Measurements from ENCODE around the gene SRP54.
"Not testable (repeated sequence)": the region's sequence is repeated elsewhere in the genome, so short reads cannot be mapped to it uniquely, and the experiment has no call there.

Gene SRP54

GRCh38 chr14:34982421-34983147 lies at the start of gene SRP54:
Gene SRP54, plus strand, starts transcription at chr14:34982992. Its CDS starts 13,718 bp downstream, at chr14:34996710.
- peak; percentile 100 for DNase-seq

- DNase-seq = no peak
Observed at GRCh38 chr14:34933301-34933700, 49.5 kb upstream of the SRP54 start.

GRCh38 chr14:34935488-34935887 lies 47.3 kb upstream of the SRP54 start:
- DNase-seq = no peak

GRCh38 chr14:34937442-34937841 lies 45.4 kb upstream of the SRP54 start:
- DNase-seq = no peak

- DNase-seq = no peak
Observed at GRCh38 chr14:34937876-34938275, 44.9 kb upstream of the SRP54 start.

- DNase-seq = no peak
Observed at GRCh38 chr14:34943506-34943905, 39.3 kb upstream of the SRP54 start.

GRCh38 chr14:34944744-34945143 lies 38.0 kb upstream of the SRP54 start:
- DNase-seq = no peak

- DNase-seq = no peak
Observed at GRCh38 chr14:34946699-34947098, 36.1 kb upstream of the SRP54 start.

GRCh38 chr14:34951286-34951685 lies 31.5 kb upstream of the SRP54 start:
- no peak for DNase-seq

- no peak for DNase-seq
Observed at GRCh38 chr14:34956931-34957330, 25.9 kb upstream of the SRP54 start.

- DNase-seq = no peak
Observed at GRCh38 chr14:34957771-34958286, 25.0 kb upstream of the SRP54 start.

- not testable (repeated sequence) for DNase-seq
Observed at GRCh38 chr14:34962106-34962505, 20.7 kb upstream of the SRP54 start.

GRCh38 chr14:34964977-34965764 lies 17.6 kb upstream of the SRP54 start:
- no peak for DNase-seq

- no peak for DNase-seq
Observed at GRCh38 chr14:34965912-34966311, 16.9 kb upstream of the SRP54 start.

GRCh38 chr14:34966413-34966812 lies 16.4 kb upstream of the SRP54 start:
- no peak for DNase-seq

GRCh38 chr14:34970665-34971064 lies 12.1 kb upstream of the SRP54 start:
- DNase-seq = no peak

- no peak for DNase-seq
Observed at GRCh38 chr14:34971381-34971780, 11.4 kb upstream of the SRP54 start.

- no peak for DNase-seq
Observed at GRCh38 chr14:34971801-34972200, 11.0 kb upstream of the SRP54 start.

GRCh38 chr14:34978444-34978843 lies 4.3 kb upstream of the SRP54 start:
- DNase-seq = no peak

GRCh38 chr14:34980337-34980900 lies 2.4 kb upstream of the SRP54 start:
- no peak for DNase-seq

GRCh38 chr14:34981743-34982420 lies 910 bp upstream of the SRP54 start:
- DNase-seq = peak; percentile 19

GRCh38 chr14:34983148-34983760 lies 462 bp downstream of the SRP54 start:
- DNase-seq = no peak

GRCh38 chr14:34983786-34984185 lies 994 bp downstream of the SRP54 start:
- DNase-seq = no peak
